Hypothalamus (tissue), 51 donors: Measurements from ENCODE around the gene TIMM23.
"Not testable (repeated sequence)": the region's sequence is repeated elsewhere in the genome, so short reads cannot be mapped to it uniquely, and the experiment has no call there.

Source experiments
- DNase-seq, 51 donors: peaks; one replicate each; lab custom pipeline; 2025; lab: John Stamatoyannopoulos, UW

TIMM23 gene

DNA sequence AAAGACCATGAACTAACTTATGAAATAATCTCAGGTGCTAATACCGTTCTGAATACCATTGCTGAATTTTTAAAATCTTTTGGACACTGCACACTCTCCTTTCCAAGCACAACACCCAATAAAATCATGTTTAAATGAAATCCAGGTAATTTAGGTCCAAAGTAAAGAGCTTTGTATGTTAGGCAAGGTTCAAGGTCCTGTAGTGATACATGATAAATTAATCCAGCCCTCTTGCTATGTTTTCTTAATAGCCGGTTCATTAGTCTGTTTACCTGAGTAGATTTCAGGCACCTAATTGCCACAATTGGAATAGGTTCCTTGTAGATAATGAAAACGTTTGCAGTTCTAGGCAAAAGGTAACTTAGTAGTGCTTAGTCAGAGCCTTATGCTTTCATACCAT lies 13.3 kb downstream of the TIMM23 start:
- DNase-seq: not testable (repeated sequence)

DNA sequence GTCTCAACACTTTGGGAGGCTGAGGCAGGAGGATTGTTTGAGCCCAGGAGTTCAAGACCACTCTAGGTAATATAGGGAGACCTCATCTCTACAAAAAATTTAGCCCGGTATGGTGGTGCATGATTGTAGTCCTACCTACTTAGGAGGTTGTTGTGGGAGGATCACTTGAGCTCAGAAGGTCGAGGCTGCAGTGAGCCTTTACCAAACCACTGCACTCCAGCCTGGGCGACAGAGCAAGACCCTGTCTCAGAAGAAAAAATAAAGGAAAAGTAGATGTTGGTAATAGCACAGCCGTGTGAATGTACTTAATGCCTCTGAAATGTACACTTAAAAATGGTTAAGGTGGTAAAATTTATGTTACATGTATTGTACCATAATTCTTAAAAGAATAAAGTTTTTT lies 25.3 kb downstream of the TIMM23 start:
- no peak for DNase-seq

DNA sequence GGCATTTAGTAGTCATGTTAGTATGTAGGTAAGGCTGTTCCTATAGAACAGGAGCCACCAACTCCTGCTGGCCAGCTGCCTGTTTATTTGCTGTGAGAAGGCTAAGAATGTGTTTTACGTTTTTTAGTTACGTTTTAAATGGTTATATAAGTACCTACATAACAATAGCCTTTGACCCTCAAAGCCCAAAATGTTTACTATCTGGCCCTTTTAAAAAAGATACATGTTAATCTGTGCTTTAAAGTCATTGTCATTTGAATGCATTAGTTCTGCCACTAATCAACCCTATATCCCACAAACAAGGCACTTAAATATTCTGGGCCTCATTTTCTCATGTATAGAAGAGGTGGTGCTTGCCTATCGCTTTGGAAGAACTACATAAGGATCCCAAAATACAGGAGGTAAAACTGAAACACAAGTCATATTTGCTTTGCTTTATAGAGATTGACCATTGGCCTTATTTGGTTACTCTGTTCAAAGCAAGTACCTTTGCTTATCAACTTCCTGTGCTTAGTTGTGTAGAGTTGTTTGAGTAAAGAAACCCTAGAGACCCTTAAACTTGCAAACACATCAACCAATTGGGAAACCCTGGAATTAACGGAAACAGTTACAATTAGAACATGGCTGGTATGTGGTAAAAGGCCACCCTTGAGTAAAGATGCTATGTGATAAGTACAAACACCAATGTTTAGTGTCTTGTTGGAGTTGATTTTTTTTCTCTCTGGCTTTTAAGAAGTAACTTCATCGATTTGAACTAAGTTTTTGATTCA lies 25.9 kb downstream of the TIMM23 start:
- DNase-seq: no peak

DNA sequence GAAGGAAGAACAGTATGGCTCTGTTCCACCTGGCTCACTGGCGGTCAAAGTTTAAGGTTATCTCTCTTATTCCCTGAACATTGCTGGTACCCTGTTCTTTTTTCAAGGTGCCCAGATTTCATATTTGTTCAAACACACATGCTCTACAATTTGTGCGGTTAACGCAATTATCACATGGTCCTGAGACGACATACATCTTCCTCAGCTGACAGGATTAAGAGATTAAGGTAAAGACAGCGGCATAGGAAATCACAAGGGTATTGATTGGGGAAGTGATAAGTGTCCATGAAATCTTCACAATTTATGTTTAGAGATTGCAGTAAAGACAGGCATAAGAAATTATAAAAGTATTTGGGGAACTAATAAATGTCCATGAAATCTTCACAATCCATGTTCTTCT lies 27.7 kb downstream of the TIMM23 start:
- DNase-seq: not testable (repeated sequence)

DNA sequence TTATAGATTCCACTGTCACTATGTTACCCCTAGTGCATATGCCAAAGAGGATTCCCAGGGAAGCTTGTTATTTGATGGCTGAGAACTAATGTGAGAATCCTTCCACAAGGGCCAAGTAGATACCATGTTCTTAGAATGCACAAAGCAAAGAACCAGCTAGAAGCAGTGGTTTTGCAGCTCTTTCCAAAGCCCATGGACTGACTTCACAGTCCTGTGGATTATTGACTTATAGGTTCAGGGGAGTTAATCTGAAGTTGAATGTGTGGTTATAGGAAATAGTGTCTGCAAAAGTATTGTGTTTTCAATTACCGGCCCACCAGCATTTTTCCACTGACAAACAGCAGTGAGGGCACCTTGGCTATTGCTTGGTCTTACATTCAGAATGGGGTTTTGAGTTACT lies 28.2 kb downstream of the TIMM23 start:
- DNase-seq: no peak

DNA sequence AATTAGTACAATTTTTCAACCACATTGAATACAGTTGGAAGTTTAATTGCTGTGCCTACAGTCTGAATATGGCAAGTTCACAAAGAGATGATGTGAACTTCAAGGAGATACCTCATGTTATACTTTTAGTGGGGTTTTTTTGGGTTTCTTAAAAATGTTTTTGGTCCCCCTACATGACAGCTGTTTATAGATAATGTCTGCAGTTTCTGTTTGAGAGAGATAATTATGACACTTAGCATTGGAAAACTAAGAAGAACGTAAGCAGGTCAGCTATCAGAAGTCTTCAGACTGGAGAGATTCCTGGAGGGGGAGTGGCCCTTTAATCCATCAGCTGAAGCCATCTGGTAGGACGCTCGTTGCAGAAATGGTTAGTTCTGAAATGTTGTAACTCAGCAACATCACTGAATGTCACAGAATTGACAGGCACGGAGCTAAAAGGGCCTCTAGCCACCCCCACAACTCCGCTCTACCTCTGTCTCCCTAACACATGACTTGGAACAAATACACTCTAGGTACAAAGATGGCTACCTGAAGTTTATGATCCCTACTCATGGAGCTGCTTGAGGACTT lies 29.0 kb downstream of the TIMM23 start:
- no peak for DNase-seq

DNA sequence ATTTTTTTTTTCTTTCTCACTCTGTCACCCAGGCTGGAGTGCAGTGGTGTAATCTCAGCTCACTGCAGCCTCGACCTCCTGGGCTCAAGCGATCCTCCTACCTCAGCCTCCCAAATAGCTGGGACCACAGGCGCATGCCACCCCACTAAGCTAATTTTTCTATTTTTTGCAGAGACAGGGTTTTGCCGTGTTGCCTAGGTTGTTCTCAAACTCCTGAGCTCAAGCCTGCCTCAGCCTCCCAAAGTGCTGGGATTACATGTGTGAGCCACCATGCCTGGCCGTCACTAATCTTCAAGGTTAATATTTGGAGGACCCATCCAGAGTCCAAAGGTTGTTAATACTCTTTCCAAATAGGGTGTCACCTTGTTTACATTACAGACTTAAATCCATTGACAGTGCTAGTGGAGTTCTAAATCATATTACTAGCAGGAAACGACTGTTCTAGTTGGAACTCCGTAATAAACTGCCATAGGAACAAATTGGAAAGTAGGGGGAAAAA lies 29.9 kb downstream of the TIMM23 start:
- not testable (repeated sequence) for DNase-seq

DNA sequence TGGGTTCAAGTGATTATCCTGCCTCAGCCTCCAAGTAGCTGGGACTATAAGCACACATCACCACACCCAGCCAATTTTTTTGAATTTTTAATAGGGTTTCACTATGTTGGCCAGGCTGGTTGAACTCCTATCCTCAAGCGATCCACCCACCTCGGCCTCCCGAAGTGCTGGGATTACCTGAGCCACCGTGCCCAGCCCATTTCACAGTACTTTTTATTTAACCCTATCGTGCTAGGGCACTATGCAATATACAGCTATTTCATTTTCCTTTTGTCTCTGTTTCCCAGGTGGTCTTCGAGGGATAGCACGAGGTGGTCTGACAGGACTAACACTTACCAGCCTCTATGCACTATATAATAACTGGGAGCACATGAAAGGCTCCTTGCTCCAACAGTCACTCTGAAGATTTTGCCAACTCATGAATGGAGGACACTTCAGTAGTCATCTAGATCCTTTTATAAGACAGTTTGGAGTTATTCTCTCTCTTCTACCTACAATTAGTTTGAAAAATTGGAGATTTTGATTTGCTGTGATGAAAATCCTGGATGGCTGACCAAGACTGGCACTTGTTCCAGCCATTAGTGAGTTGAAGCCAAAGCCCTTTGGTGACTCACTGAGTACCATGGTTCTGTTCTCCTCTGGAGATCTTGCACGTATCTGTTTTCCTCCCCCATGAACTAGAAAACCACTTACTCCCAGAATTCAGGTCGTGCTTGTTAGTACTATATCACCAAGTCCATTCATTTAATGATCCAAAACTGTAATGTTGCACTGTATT lies 30.8 kb downstream of the TIMM23 start:
- DNase-seq: no peak

DNA sequence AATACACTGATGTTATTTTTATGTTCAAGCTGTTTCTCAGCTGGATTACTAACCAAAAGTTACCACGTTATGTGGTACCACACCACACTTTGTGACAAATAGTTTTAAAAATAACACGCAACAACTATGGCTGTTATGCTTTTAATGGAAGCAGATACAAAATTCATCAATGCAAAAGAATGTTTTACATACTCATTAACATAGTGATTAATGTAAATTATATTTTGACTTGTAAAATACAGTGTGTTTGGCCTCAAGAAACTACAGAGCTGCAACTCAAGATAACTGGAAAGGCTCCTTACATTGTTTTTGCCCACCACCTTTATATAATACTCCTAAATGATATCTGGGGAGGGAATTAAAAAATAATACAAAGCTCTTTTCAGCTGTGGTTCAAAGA lies 32.7 kb downstream of the TIMM23 start:
- no peak for DNase-seq

DNA sequence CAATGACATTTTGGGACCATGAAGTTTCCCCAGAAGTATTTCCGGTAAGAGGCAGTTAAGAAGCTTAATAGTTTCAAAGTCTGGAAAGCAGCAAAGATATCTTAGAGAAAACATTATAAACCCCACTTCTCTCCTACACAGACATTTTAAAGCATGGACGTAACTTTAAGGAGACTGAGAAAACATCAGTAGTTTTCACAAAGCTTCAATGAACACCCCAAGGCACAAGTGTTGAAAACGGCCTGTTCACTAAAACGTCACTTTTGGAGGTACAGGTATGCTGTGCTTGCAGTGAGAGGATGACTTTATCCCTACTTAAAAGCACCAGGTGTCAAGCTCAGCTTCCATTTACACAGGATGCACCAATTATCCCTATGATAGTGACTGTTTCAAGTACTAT lies 33.1 kb downstream of the TIMM23 start:
- no peak for DNase-seq

DNA sequence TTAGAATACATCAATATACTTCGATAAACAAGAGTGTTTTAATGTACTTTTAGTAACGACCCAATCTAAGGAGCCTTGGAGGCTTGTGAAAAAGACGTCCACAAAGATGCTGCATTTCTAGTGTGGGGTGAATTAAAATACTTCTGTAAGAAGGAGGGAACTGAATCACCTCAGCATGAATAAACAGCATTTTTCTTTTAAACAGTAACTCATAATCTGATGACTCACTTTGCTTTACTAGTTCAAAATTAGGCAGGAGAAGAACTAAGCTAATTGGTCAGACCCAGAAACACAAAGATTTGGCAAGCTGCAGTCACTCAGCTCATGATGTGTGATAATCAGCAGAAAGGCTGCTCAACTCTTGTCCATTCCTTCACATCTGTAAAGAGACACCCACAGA lies 33.9 kb downstream of the TIMM23 start:
- no peak for DNase-seq

DNA sequence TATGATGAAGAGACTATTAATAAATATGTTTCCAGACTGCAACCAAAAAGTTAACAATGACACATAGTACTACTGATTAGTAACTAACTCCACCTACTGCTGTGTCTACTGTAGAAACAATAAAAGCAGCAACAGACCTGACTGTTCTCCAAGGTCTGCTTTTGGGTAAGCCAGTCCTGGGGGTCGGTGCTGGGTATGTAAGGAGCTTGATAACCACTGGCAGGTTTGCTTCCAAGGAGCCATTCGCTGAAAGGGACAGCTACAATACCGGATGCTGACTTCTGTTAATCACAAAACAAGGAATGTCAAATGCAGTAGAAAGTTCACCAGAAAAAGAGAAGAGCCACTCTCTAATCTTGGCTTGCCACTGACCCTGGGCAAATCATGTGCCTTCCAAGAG lies 40.5 kb downstream of the TIMM23 start:
- DNase-seq: no peak

DNA sequence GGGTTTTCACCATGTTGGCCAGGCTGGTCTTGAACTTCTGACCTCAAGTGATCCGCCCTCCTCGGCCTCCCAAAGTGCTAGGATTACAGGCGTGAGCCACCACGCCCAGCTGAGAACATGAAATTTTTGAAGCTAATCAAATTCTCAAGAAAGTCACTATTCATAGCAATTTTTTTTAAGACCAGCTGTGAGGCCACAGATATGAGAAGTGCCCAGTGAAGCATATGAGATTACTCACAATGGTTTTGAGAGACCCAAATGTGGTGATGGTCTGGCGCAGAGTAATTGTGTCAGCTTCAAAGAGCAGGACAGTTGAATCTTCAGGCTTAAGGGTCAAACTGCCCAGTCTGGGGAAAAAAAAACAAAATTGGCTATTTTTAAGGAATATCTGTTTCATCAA lies 41.9 kb downstream of the TIMM23 start:
- DNase-seq: no peak

DNA sequence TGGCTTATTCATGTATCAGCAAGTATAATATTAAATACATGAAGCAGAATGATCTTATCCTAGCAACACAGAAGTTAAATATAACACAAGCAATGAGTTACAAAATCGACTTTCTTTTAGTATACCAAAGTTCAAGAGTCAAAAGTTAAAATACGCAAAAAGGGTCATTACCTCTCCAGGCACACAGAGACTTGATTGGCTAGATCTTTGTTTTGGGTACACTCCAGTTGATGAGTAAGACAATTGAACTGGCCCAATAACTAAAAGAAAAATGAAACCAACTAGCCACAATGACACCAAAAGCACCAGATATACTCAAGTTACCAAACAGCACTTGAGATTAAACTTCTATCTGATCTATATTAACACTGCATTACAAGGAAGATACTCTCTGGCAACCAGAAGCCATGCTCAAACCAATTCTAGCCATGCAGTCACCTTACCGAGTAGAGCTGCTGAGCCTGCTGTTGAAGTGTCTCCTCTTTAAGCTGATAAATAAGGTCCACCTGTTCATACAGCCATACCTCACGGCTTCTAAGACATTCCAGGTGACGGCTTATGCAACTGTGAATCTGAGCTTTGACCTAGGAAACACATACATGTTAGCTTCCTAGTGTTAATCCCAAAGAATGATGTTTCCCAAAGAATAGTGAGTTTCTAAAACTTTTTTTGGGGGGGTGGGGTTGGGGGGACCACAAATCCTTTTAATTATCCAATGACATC lies 42.6 kb downstream of the TIMM23 start:
- no peak for DNase-seq

DNA sequence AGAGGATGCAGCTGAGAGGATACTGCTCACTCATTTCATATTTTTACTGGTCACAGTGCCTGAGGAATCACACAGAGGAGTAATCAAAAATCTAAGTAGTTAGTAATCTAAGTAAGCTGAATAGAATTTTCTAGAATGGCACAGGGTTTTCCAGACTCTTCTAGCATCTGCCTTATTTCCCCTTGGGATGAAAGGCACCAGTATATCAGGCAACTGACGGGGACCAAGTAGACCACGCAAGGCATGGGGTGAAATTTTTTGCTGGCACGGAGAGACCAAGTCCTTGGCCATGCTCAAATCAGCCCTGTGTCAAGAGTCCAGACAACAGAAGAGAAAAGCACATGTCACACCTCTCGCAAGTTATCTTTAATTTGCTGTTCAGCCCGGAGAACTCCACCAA lies 43.9 kb downstream of the TIMM23 start:
- no peak for DNase-seq

DNA sequence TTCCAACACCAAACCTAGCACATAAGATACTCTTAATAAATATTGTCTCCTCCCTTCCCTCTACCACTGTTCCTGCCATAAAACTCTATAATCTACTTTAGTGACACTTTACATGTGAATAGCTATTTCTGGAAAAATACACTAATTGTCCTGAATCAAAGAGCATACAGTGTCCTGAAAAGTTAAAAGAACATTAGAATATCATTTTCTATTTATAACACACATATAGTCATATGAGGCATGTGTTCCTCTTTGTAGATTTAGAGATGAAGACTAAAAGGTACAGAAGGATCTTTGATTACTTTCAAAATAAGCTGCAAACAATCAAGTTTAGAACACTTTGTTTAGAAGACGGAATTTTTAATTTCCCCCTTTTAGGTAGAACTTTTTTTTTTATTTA lies 44.5 kb downstream of the TIMM23 start:
- DNase-seq: no peak

DNA sequence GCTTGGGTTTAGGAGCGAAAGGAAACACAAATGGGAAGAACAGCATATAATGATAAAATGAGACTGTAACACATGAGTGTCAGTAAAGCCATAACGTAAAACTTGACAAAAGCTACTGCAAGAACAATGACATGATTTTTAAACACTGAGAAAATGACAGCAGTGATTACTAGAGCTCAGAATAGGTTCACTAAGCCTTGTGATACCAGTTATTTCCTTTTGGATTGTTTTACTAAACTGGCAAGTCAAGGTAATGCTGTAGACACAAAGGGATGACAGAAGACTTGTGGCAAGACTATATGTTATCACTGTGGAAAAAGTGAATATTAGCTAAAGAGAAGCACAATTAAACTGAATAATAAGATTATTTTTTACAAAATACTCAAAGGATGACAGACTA lies 45.4 kb downstream of the TIMM23 start:
- DNase-seq: no peak

DNA sequence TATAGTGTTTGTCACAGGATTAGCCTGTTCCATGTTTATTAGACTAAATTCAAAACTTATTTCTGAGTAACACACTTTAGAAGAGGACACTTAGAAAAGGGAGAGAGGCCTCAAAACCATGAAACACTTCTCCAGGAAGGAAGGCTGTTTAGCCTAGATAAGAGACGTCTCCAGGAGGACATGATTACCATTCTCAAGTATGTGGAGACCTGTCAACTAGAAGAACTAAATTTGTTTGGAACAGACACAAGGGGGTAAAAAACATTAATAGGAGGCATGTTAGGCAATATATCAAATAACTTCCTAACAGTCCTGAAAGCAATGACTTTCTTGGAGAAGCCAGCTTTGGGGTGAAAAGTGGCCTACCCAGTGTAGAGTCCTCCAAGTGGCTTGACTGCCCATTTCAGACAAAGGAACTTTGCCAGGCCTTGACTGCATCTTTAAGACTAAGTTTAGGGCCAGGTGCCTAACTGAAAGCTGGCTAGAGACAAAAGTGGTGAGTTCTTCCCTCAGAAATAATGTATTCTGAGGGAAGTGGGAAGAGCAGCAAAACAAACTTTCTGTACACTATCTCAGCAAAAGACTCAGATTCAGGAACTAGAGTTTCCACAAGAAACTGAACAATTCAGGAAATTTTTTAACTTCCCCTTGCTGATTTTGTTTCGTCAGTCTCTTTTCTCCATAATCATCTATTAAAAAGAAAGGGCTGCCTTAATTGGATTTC lies 46.3 kb downstream of the TIMM23 start:
- DNase-seq: peak in 1 of 51 donors; percentile 12

DNA sequence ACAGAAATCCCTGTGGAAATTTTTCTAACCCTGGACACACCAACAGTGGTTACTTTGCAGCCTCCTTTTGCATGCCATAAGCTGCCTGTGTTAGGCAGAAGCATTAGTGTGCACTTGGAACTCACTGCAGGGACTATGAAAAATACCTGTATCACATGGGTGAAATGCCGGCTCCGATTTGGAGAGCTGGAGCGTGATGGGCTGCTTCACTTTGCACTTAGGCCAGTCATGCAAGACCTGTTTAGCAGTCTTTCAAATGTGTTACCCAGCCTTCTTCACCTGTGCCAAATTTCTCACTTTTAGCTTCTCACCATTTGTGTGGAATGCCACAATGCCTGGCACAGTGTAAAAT lies 46.9 kb downstream of the TIMM23 start:
- DNase-seq: no peak

DNA sequence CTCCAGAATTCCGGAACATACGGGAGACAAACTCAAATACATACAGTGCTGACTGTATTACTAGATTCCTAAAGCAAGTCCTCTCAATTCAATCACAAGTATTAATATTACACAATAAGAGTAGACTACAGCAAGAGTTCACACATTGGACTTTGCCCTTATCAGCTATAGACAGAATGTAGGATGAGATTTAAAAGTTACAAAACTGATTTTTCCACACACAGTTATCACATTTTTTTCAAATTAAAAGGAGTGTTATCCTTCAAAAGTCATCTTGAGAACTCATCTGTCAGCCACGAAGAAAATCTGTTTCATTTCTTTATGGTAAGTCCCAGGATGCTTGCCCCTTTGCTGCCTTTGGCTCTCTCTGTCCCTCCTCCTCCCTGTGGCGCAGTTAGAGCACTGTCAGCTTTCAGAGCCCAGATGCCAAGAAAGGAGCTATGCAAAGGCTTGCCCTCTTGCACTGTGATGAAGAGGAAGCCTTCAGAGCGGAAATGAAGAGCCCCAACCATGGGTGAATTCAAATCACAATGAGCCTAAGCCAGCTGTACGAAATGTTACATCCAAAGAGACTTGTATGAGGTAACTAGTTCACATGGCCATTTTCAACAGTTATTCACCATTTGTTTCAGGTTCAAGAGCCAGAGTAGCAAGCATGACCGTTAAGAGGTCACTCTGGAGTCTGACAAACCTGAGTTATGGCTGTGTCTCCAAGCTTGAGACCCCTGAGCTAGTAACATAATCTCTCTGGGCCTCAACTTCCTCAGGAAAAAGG lies 47.5 kb downstream of the TIMM23 start:
- peak in 8 of 51 donors; percentile 5 to 38 (median 12) for DNase-seq
